Activated CD4-positive, alpha-beta T cell treated with anti-CD3 and anti-CD28 coated beads, Interleukin-2, amount 50 U/mL, for 16 hours (primary cell): ENCODE measurements around the gene RUBCN.
"Not testable (repeated sequence)": the region's sequence is repeated elsewhere in the genome, so short reads cannot be mapped to it uniquely, and the experiment has no call there.

Experiments
- DNase-seq: peaks from one replicate; pipeline ENCODE4 v3.0.0-alpha.2; 2020

Gene RUBCN

DNA sequence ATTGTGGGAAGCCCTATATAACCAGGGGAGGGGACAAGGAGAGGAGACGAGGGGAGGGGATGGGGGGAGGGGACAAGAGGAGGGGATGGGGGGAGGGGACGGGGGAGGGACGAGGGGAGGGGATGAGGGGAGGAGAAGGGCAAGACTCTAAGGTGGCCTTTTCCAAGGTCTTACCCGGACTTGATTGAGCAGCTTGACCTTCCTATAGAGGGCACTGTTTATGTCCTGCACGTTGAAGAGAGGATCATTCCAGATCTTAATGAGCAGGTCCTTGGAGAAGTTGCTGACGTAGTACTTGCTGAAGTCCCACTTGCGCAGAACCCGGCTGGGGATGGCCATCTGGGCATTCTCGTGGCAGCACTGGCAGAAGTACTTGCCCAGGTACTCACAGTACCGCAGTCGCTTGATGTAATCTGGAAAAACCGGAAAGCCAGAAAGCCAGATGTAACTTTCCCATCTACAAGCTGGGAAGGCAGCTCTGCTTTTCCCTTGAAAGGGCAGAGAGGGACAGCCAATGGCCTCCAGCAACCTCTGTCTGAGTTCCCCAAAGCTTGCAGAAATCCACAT, 55.7 kb downstream of the RUBCN start:
- no peak for DNase-seq

DNA sequence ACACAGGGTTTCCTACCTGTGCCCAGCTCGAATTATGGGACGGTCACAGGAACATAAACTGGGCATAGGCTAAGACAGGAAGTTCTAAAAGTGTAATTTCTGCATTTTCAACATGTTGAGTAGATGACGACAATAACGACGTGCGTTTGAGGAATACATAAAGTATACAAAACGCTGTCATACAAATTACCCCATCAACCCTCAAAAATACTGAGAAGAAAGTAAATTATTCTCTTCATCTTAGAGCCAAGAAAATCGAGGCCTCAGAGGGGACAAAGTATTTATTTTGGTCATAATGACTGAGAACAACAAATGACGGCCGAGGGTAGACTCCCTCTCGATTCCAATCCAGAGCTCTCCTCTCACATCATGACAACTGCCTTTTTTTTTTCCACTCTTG, 60.8 kb downstream of the RUBCN start:
- DNase-seq: no peak

DNA sequence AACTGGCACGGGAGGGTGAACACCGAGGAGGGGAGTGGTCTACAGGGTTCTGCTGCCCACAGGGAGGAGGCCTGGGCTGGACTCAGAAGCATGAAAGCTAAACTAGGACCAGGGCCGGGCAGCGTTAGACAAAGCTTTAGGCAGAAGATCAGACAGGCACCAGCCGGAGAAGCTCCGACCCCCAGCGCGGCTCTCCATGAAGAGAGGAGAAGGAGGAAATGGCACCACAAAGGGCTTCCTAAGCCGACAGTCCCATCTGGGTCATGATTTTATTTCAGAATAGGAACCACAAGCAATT, 61.2 kb downstream of the RUBCN start:
- no peak for DNase-seq

DNA sequence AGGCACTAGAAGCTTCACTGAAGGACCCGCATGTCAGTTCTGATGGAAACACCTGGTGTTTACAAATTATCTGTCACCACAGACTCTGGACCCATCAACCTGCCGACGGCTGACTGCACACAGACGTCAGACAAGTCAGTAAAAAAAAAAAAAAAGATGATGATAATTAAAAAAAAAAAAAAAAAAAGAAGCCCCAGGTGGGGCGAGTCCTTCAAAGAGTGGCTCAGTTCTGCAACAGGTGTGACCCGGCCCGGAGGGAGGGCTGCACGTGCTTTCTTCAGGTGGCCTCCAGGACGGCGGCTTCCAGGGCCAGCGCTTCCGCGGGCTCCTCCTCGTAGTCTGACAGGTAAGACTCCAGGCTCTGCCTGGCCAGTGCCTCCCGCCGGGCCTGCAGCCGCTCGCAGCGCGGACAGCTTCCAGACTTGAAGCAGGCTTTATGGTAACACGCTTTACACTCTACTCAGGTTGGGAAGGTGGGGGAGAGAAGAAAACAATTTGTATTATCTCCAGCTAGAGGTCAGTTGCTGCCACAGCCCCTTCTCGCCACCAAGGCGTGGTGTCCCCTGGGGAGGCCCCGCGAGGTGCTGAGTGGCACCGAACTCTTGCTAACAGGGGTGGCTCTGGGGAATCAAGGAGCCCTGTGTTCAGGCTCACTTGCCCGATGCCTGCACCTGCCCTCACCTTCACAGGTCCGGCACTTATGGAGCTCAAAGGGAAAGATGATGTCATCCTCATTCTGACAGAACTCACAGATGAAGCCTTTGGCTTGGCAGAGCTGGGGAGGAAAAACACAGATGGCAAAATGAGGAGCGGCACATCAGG, 61.8 kb downstream of the RUBCN start:
- no peak for DNase-seq

DNA sequence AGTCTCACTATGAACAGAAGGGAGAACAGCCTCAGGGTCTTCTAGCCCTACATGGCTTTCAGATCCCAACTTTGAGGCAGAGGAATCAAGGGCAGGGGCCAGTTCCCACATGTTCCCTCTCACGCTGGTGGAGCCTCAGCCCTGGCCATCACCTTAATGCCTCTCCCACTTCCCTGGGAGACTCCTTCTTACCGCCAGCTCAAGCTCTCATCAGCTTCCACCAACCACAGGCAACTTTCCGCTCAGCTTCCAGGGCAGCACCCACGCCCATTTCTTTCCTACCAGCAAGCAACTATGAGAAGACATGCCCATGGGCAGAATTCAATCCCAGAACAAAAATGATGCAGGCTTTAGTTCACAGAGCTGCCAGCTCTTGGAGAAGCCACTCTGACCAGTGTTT, 63.5 kb downstream of the RUBCN start:
- no peak for DNase-seq

DNA sequence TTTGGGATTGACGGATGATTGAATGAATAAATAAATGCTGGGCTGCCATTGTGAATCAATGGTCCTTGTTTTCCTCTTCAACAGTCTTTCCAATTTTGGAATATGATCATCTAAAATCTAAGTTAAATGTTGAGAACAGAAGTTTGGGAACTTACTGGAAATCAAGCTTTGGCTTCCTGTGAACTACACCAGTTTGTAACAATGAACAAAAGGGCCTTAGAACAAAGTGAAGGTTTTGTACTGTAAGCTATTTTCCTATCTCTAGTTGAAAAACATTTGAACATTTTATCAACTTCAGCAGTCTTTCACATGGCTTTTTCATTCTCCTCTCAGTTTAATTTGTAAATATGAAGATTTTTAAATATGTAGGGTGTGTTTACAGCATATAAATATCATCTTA, 66.3 kb downstream of the RUBCN start:
- DNase-seq: no peak

DNA sequence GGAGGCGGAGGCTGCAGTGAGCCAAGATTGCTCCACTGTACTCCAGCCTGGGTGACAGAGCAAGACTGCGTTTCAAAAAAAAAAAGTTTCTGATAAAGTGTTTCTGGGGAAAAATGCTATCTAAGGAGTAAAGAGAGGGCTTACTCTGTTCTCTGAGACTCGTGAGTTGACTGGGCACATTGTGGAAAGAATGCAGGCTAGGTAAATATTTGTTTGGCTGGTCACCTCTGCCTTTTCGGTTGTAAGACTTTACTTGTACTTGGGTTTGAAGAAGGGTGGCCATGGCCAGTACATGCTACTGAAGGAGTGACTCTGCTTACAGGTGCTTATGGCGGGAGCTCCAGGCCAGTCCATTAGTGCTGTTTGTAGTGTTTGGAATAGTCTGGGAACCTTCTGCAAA, 68.7 kb downstream of the RUBCN start:
- DNase-seq: no peak

DNA sequence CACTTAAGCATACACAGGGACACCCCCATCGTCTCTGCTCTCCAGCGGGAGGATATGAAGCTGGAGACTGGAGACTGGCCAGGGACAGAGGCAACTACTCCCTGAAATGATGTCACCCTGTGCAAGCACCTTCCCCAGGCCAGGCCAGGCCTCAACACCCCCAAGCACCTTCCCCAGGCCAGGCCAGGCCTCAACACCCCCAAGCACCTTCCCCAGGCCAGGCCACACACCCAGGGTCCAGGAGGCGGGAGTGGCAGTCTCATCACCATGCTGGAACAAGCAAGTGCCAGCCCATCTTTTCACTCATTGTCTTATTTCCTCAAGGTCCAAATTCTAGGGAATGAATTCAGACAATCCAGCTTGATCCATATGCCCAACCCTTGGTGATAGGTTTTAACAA, 69.4 kb downstream of the RUBCN start:
- not testable (repeated sequence) for DNase-seq

DNA sequence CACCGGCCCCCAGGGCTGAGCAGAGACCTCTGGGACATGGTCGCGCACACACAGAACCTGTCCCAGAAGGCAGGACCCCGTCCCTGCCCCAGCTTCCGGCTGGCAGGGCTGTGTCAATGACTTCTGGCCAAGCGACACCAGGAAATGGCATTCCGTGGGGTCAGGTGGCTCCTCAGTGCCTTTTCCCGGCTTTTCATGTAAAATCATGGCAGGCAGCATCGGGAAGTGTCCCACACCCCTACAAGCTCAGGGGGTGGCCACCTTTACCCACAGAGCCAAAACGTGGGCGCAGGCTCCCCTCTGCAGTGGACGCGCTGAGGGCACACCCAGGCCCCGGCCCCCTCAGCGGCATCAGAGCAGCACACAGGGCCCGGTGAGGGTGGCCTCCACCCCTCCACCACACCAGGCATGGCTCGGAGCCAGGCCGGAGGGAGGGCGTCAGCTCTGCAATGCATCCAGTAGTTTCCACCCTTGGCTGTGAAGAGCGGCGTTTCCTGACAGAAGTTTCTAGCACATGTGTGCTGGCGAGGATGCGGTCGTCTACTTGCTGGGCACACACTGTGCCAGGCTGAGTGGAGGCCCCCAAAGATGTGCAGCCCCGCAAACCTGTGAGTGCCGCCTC, 70.4 kb downstream of the RUBCN start:
- DNase-seq: not testable (repeated sequence)

DNA sequence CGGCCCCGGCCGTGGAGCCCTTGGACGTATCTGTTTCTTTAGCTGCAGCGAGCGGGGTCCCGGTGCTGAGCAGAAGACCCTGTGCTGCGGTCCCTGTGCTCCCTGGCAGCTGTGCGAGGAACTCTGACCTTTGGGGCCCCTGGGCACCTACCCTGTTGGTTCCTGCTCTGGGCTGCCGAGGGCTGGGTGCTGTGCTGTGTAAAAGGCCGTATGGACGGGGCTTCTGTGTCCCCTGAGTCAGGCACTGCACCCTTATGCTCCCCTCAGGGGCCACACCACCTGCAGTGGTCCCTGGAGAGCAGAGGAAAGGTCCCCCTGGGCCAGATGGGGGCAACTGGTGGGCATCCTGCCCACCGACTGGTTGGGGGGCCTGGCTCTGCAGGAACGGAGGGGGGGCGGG, 71.2 kb downstream of the RUBCN start:
- not testable (repeated sequence) for DNase-seq

DNA sequence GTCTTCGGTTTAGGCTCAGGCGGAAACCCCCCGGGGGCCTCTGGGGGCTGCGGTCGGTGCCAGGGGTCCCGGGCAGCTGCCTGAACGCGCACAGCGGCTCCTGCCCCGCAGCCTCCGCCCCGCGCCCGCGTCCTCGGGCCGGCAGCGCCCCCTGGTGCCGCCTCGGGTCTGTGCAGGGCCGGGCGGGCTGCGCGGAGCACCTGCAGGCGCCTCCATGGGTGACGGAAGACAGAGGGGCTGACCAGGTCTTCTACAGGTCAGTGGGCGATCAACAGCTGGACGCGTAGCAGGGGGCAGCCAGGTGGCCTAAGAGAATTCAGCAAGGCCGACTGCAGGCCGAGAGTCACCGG, 71.6 kb downstream of the RUBCN start:
- DNase-seq: not testable (repeated sequence)

DNA sequence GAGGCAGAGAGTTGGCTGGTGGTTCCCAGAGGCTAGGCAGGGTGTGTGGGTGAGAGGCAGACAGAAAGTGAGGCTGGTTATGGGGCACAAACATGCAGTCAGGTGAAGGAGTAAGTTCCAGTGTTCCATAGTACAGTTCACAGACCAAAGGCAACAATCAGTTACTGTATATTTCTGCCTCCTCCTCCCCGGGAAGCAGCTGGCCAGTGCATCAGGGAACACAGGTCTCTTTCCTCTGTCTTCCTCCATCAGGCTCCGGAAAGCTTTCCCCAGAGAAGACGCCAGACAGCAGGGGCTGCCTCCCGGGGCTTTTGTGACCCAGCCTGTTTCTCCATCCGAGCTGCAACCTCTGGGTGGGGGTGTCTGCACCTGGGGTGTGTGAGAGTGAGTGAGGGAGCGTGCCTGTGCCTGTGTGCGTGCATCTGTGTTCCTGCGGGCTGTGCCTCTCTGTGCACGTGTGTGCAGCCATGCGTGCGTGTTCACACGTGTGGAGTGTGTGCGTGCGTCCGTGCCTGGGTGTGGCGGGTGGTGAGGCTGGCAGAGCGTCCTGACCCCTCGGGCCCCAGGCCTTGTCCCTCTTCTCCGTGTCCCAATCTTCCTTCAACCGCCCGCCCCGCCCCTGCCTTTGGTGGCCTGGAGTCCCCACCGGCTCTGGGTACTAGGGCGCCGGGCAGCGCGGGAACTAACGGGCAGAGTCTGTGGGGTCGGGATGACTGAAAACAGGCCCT, 72.1 kb downstream of the RUBCN start:
- DNase-seq: peak; percentile 43

DNA sequence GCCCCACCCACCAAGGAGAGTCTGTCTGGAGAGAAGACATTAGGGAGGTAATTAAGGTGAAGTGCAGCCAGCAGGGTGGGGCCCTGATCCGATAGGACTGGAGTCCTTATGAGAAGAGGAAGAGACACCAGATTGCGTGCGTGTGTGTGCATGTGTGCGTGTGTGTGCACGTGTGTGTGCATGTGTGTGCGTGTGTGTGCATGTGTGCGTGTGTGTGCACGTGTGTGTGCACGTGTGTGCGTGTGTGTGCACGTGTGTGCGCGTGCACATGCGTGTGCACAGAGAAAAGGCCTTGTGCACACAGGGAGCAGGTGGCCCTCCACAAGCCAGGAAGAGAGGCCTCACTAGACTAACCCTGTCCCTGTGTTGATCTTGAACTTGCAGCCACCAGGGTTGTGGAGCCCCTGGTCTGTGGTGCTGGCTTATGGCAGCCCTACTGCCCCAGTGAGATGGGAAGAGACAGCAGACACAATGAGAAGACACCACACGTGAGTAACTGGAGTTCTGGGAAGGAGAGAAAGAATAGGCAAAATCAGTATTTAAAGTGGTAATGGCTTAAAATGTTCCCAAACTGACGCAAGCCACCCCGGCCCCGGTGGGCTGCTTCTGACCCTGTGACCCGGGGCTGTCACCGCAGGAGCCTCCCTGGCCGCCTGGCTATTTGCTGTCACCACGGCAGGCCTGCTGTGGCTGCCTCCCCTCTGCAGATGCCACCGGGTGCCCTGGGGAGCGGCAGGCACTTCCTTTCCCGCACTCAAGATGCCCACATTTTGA, 73.2 kb downstream of the RUBCN start:
- not testable (repeated sequence) for DNase-seq

DNA sequence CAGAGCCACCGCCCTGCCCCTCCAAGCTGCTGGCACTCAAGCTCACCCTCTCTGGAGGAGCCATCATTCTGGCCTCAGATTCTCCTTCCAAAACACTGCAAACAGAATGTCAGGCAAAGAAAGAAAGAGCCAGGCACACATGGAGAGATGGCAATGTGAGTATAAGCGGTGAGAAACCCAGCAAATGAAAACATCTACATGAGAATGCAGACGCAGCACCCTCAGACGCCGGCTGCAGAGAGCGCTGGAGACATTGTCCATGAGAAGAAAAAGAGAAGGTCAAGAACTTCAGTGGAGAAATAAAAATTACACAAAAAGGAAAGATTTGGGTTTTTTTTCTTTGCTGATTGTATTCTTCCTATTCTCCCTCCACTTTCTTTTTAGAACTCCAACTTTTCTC, 74.4 kb downstream of the RUBCN start:
- DNase-seq: not testable (repeated sequence)

DNA sequence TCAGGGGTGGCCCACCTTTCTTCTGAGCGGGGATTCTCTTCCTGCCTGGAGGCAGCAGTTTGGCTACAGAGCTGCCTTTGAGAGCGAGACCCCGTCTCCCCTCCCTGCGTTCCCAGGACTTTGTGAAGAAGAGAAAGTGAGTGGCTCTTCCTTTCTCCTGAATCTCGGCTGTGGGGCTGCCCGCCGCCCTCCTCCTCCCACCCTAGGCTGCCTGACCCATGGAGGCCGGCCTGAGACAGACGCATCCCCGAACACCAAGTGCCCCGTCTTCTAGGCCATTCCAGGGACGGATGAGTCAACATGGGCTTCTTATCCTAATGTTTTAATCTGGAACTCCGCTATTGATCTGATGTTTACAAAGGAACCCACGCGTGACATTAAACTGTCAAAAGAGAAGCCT, 74.8 kb downstream of the RUBCN start:
- not testable (repeated sequence) for DNase-seq

DNA sequence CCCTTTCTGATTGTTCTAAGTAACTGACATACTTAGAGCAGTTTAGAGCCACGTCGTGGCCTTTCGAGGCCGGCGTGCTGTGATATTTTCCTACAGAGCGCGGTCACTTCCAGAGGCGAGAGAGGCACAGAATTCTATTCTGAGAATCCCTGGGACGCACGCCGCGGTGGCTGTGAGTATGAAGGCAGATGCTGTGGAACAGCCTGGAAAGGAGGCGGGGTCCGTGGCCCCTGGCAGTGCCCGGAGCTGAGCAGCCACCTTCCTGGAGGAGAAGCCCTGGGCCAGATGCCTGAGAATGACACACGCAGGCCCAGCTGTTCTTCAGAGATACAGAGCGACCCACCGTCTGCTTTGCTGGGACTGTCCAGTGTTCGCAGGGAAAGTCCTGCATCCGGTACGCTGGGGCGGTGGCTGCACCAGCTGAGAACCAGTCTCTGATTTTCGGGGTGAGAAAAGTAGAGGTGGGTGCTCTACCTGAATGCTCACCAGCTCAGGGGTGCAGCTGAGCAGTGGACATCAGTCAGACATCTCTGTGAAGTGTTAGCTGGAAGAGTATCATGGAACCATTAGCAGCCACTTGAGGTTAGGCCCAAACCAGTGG, 75.4 kb downstream of the RUBCN start:
- not testable (repeated sequence) for DNase-seq

DNA sequence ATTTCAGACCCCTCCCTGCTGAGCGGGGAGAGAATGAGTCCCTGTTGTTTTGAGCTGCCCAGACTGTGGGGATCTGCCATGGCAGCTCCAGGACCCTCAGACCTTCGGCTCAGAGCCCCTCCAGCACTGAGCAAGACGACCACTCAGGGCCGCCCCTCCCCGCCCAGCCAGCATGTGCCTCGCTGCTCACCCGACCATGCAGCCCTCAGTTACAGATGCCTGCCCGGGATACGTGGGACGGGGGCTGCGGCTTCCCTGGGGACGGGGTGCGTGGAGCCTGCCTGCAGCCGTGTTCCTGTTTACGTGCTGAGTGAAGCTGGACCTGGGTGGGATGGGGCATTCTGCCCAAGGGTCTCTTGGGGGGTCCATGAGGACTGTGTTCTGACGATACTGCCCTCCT, 77.0 kb downstream of the RUBCN start:
- DNase-seq: not testable (repeated sequence)

DNA sequence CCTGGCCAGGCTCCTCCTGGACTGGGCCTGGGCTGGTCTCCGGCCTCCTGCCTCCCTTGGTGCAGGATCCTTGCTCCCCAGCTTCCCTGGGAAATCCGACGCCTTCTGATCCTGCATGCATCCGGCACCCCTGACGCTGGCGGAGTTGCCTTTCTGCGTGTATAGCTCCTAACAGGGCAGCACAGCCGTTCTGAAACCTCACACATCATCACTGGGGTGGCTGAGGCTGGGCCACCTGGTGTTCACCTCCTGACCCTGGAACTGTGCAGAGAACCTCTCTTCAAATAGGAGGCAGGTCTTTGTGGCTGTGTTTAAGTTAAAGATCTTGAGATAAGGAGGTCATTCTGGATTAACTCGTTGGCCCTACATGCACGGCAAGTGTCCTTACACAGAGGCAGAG, 77.6 kb downstream of the RUBCN start:
- not testable (repeated sequence) for DNase-seq

DNA sequence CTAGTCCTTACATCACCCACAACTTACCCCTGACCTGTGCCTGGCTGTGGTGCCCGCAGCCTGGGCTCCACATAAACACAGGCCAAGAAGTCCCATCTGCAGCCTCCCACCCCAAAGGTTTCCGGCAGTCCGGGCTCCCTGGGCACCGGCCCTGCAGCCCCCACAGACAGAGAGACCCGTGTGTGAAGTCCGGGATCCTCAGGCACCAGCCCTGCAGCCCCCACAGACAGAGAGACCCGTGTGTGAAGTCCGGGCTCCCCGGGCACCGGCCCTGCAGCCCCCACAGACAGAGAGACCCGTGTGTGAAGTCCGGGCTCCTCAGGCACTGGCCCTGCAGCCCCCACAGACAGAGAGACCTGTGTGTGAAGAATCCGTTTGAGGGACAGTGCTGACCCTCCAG, 78.0 kb downstream of the RUBCN start:
- not testable (repeated sequence) for DNase-seq

DNA sequence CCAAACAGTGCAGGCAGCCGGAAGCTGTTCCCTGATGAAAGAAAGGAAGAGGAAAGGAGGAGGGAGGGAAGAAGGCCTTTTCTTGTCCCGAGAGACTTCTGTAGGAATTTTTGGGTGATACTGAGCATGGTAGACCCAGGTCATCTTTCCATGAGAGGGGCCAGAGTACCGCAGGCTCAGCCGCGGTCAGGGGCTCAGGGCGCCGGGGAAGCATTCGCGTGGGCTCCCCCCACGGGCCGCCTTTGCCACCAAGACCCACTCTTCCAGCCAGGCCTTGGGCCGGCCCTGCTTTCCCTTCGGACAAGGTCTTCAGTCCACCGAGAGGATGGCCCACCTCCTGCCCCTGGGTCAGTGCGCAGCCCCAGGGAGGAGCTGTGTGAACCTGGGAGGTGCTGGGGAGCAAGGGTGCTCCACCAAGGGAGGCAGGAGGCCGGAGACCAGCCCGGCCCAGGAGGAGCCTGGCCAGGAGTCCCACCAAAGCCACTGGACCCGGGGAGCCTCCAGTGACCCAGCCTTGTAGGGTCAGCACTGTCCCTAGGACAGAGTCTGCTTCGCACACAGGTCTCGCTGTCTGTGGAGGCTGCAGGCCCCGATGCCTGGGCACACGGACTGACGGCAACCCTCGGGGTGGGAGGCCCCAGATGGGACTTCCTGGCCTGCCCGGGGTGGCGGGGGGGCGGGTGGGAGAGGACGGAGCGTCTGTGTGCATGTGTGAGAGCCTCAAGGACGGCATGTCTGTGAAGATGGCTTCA, 79.0 kb downstream of the RUBCN start:
- not testable (repeated sequence) for DNase-seq

DNA sequence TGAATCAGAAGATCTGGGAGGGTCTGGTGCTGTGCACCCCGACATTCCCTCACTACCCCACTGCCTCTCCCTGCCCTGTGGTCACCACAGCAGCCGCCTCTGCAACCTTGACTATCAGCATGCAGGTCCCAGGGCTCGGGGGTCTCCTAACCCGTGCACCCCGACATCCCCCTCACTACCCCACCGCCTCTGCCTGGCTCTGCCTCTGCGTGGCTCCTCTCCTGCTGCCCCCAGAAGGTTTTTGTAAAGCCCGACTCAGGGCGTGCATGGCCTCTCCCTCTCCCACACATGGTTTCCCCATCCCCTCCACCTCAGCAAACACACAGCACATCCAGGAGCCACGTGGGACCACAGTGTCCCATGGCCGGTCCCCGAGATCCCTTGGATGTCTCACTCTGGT, 79.7 kb downstream of the RUBCN start:
- not testable (repeated sequence) for DNase-seq

DNA sequence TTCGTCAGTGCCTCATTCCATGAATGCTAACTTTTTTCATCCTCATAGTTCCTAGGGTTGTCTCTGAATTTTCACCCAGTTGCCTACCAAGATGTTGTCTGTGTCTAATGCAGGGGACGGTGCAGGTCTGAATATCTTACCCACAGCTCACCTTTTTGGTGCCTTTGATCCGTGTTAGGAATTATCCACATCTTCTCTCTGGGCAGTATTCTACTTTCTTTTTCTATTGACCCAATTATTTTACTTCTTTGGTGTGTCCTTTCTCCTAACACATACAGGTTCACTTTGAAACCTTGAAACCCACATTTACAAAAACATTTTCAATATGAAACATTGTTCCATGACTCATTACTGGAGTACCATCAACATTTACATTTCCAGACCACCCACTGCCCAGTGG, 80.6 kb downstream of the RUBCN start:
- peak; percentile 56 for DNase-seq
